Measurements from ENCODE around the gene PDE6H.

PDE6H gene

GRCh38 chr12:14972816-14973215, at the start of gene PDE6H:
TSS of gene PDE6H (plus strand) at chr12:14973042. CDS start at chr12:14978013, 4,971 bp downstream.
- no peak for DNase-seq (ENCODE audit: low read depth in 2 of 2)

- no peak for DNase-seq (ENCODE audit: low read depth in 2 of 2)
Measured at GRCh38 chr12:14923944-14924343, 48.9 kb upstream of the PDE6H start.

- no peak for DNase-seq (ENCODE audit: low read depth in 2 of 2)
Measured at GRCh38 chr12:14924541-14924940, 48.3 kb upstream of the PDE6H start.

- DNase-seq (ENCODE audit: low read depth in 2 of 2): no peak
Measured at GRCh38 chr12:14927267-14927666, 45.6 kb upstream of the PDE6H start.

- DNase-seq (ENCODE audit: low read depth in 2 of 2): no peak
Measured at GRCh38 chr12:14928931-14929330, 43.9 kb upstream of the PDE6H start.

GRCh38 chr12:14930299-14930698, 42.5 kb upstream of the PDE6H start:
- no peak for DNase-seq (ENCODE audit: low read depth in 2 of 2)

GRCh38 chr12:14931359-14931758, 41.5 kb upstream of the PDE6H start:
- no peak for DNase-seq (ENCODE audit: low read depth in 2 of 2)

- no peak for DNase-seq (ENCODE audit: low read depth in 2 of 2)
Measured at GRCh38 chr12:14931791-14932560, 40.9 kb upstream of the PDE6H start.

- no peak for DNase-seq (ENCODE audit: low read depth in 2 of 2)
Measured at GRCh38 chr12:14934511-14934910, 38.3 kb upstream of the PDE6H start.

GRCh38 chr12:14935031-14935430, 37.8 kb upstream of the PDE6H start:
- DNase-seq (ENCODE audit: low read depth in 2 of 2): no peak

- no peak for DNase-seq (ENCODE audit: low read depth in 2 of 2)
Measured at GRCh38 chr12:14936224-14936861, 36.5 kb upstream of the PDE6H start.

- DNase-seq (ENCODE audit: low read depth in 2 of 2): no peak
Measured at GRCh38 chr12:14937014-14937413, 35.8 kb upstream of the PDE6H start.

- no peak for DNase-seq (ENCODE audit: low read depth in 2 of 2)
Measured at GRCh38 chr12:14937689-14938088, 35.2 kb upstream of the PDE6H start.

GRCh38 chr12:14938301-14938700, 34.5 kb upstream of the PDE6H start, which contains the start of gene ERP27:
TSS of gene ERP27 (minus strand) at chr12:14938537. CDS start at chr12:14938508, 29 bp downstream.
- no peak for DNase-seq (ENCODE audit: low read depth in 2 of 2)

GRCh38 chr12:14941369-14941768, 31.5 kb upstream of the PDE6H start:
- DNase-seq (ENCODE audit: low read depth in 2 of 2): no peak

- DNase-seq (ENCODE audit: low read depth in 2 of 2): no peak
Measured at GRCh38 chr12:14942196-14942931, 30.5 kb upstream of the PDE6H start.

- no peak for DNase-seq (ENCODE audit: low read depth in 2 of 2)
Measured at GRCh38 chr12:14946162-14946561, 26.7 kb upstream of the PDE6H start.

- DNase-seq (ENCODE audit: low read depth in 2 of 2): no peak
Measured at GRCh38 chr12:14946861-14947260, 26.0 kb upstream of the PDE6H start.

GRCh38 chr12:14948672-14949071, 24.2 kb upstream of the PDE6H start:
- DNase-seq (ENCODE audit: low read depth in 2 of 2): no peak

- DNase-seq (ENCODE audit: low read depth in 2 of 2): no peak
Measured at GRCh38 chr12:14949631-14950030, 23.2 kb upstream of the PDE6H start.

- DNase-seq (ENCODE audit: low read depth in 2 of 2): no peak
Measured at GRCh38 chr12:14950421-14950820, 22.4 kb upstream of the PDE6H start.

GRCh38 chr12:14950982-14951746, 21.7 kb upstream of the PDE6H start:
- DNase-seq (ENCODE audit: low read depth in 2 of 2): no peak

Data from stimulated activated CD4-positive, alpha-beta T cell treated with anti-CD3 and anti-CD28 coated beads, Interleukin-12 subunit alpha, Interleukin-12 subunit beta, amount 100 ng/mL, for 24 hours (primary cell).